HEK293 (cell line): Measurements from ENCODE around the gene TMEM240.

Experiments
- CTCF ChIA-PET: fragments of 350-600 bp; formaldehyde crosslinking; extraction: SDS; loops from one replicate; lab custom pipeline; 2021; ENCODE audit warnings: antibody characterized with exemption; lab: Yijun Ruan, JAX
- POLR2A ChIA-PET: fragments of 300-600 bp; formaldehyde crosslinking; extraction: SDS; loops from one replicate; lab custom pipeline; 2020; ENCODE audit warnings: antibody characterized with exemption, inconsistent platforms; lab: Yijun Ruan, JAX
- H3K27ac ChIP-seq: fragments of 200-500 bp; sonication (Bioruptor generic); 2 replicates; pipeline ENCODE4 v1.5.1; 2014; ENCODE audit warnings: low read depth, low read length, control low read depth, inconsistent platforms; ENCODE audit errors: extremely low read depth
- H3K36me3 ChIP-seq, 2 experiments: fragments of 200-500 bp in 1 of 2; sonication (Bioruptor generic) in 1 of 2; 1 replicate in 1 of 2; 2 replicates in 1 of 2; pipeline ENCODE4 v1.5.1; 2014 to 2017; ENCODE audit warnings: inconsistent platforms in 2 of 2, low read length in 2 of 2; ENCODE audit not compliant: control insufficient read depth in 2 of 2, insufficient read depth in 1 of 2
- H3K4me1 ChIP-seq: fragments of 200-500 bp; sonication (Bioruptor generic); 2 replicates; pipeline ENCODE4 v1.5.1; 2014; ENCODE audit warnings: mild to moderate bottlenecking, low read length, inconsistent platforms; ENCODE audit not compliant: control insufficient read depth, insufficient read depth
- H3K4me3 ChIP-seq: 2 replicates; pipeline ENCODE4 v1.5.1; 2011; ENCODE audit warnings: low read depth, mild to moderate bottlenecking, control low read depth, low read length, moderate library complexity
- H3K9me3 ChIP-seq: fragments of 200-500 bp; sonication (Bioruptor generic); 2 replicates; pipeline ENCODE4 v1.5.1; 2014; ENCODE audit warnings: low read depth, low read length, inconsistent platforms; ENCODE audit not compliant: control insufficient read depth, insufficient read depth
- EGR2 ChIP-seq: fragments of 450-650 bp; formaldehyde crosslinking; IDR thresholded peaks from 2 replicates; pipeline ENCODE4 v1.5.1; 2016; ENCODE audit warnings: low read depth, missing biosample characterization, missing genetic modification characterization
- GLIS1 ChIP-seq: fragments of 450-650 bp; formaldehyde crosslinking; IDR thresholded peaks from 2 replicates; pipeline ENCODE4 v1.5.1; 2016; ENCODE audit warnings: missing biosample characterization, missing genetic modification characterization
- MYNN ChIP-seq: fragments of 450-650 bp; formaldehyde crosslinking; IDR thresholded peaks from 2 replicates; pipeline ENCODE4 v1.5.1; 2016; ENCODE audit warnings: missing biosample characterization, missing genetic modification characterization, borderline replicate concordance
- ZFP3 ChIP-seq: fragments of 450-650 bp; formaldehyde crosslinking; IDR thresholded peaks from 2 replicates; pipeline ENCODE4 v1.5.1; 2016; ENCODE audit warnings: low read depth, missing biosample characterization, missing genetic modification characterization
- ZIC2 ChIP-seq: fragments of 450-650 bp; formaldehyde crosslinking; IDR thresholded peaks from 2 replicates; pipeline ENCODE4 v1.5.1; 2016; ENCODE audit warnings: missing biosample characterization, missing genetic modification characterization
- ZNF10 ChIP-seq: fragments of 450-650 bp; formaldehyde crosslinking; IDR thresholded peaks from 2 replicates; pipeline ENCODE4 v1.5.1; 2017; ENCODE audit warnings: missing biosample characterization, missing genetic modification characterization
- ZNF169 ChIP-seq: fragments of 450-650 bp; formaldehyde crosslinking; IDR thresholded peaks from 2 replicates; pipeline ENCODE4 v1.5.1; 2016; ENCODE audit warnings: missing biosample characterization, missing genetic modification characterization
- ZNF394 ChIP-seq: fragments of 450-650 bp; formaldehyde crosslinking; IDR thresholded peaks from 2 replicates; pipeline ENCODE4 v1.5.1; 2016; ENCODE audit warnings: missing biosample characterization, missing genetic modification characterization, mild to moderate bottlenecking, moderate library complexity, borderline replicate concordance
- ZNF600 ChIP-seq: fragments of 450-650 bp; formaldehyde crosslinking; IDR thresholded peaks from 2 replicates; pipeline ENCODE4 v1.5.1; 2016; ENCODE audit warnings: missing biosample characterization, missing genetic modification characterization
- ZNF629 ChIP-seq: fragments of 450-650 bp; formaldehyde crosslinking; IDR thresholded peaks from 2 replicates; pipeline ENCODE4 v1.5.1; 2017; ENCODE audit warnings: missing biosample characterization, missing genetic modification characterization
- ZNF654 ChIP-seq: fragments of 450-650 bp; formaldehyde crosslinking; IDR thresholded peaks from 2 replicates; pipeline ENCODE4 v1.5.1; 2016; ENCODE audit warnings: low read depth, missing biosample characterization, missing genetic modification characterization
- ZNF660 ChIP-seq: fragments of 450-650 bp; IDR thresholded peaks from 2 replicates; pipeline ENCODE4 v1.5.1; 2018; ENCODE audit warnings: missing biosample characterization, mild to moderate bottlenecking, missing genetic modification characterization
- ZNF677 ChIP-seq: fragments of 450-650 bp; IDR thresholded peaks from 2 replicates; pipeline ENCODE4 v1.5.0; 2018; ENCODE audit warnings: missing biosample characterization, mild to moderate bottlenecking, missing genetic modification characterization, moderate library complexity
- ZNF776 ChIP-seq: fragments of 450-650 bp; formaldehyde crosslinking; IDR thresholded peaks from 2 replicates; pipeline ENCODE4 v1.5.0; 2017; ENCODE audit warnings: missing biosample characterization, missing genetic modification characterization, borderline replicate concordance
- ZNF791 ChIP-seq: fragments of 450-650 bp; formaldehyde crosslinking; IDR thresholded peaks from 2 replicates; pipeline ENCODE4 v1.5.1; 2016; ENCODE audit warnings: missing biosample characterization, missing genetic modification characterization
- TF ChIP-seq, protein P1 (sequence below): fragments of 450-650 bp; formaldehyde crosslinking; IDR thresholded peaks from 2 replicates; pipeline ENCODE4 v1.5.1; 2016; ENCODE audit warnings: missing biosample characterization, missing genetic modification characterization
- TF ChIP-seq, protein P2 (sequence below): fragments of 450-650 bp; formaldehyde crosslinking; IDR thresholded peaks from 2 replicates; pipeline ENCODE4 v1.5.1; 2016; ENCODE audit warnings: missing biosample characterization, missing genetic modification characterization
- TF ChIP-seq, protein P3 (sequence below): fragments of 450-650 bp; formaldehyde crosslinking; IDR thresholded peaks from 2 replicates; pipeline ENCODE4 v1.5.1; 2016; ENCODE audit warnings: missing biosample characterization, missing genetic modification characterization
- TF ChIP-seq, protein P4 (sequence below): fragments of 450-650 bp; formaldehyde crosslinking; conservative IDR thresholded peaks from 2 replicates; pipeline ENCODE4 v1.5.1; 2016; ENCODE audit warnings: low read depth, missing biosample characterization, missing genetic modification characterization

The TMEM240 gene

DNA sequence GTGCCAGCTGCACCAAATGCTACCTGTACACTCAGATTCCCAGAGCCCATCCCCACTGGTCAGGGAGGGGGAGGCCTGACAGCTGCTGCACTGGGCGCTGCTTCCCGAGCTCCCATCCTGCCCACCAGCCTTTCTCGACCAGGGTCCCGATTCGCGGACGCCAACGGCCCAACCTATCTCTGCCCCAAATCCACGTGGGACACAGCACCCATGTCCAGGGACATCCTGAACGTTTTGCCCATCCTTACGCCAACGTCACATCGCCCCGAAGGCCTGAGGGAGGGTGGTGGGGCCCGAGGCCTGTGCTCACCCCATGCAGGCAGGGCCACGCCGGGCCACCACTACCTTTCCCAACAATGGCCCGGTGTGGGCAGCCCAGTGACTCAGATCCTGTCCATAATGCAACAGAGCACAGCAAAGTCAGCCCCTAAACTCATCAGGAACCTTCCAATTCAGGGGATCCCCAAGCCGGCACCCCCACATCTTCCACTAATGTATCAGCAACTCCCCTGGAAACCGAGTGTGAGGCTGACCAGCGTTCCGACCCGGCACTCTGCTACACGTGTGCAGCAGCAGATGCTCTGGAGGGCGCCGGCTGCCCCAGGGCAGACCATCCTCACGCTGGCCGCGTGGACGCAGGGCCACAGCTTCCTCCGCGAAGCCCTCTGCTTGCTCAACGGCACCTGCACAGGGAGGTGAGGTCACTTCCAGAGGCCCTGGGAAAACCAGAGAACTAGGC, 11.3 kb upstream of the TMEM240 start:
- TF ChIP-seq ZNF600 (tag by site-specific recombination) (peak; percentile 61), ZNF169 (tag by site-specific recombination) (no peak), ZNF776 (tag by site-specific recombination) (no peak), ZNF10 (tag by site-specific recombination) (peak; percentile 61)
- TF ChIP-seq, protein P1, sequence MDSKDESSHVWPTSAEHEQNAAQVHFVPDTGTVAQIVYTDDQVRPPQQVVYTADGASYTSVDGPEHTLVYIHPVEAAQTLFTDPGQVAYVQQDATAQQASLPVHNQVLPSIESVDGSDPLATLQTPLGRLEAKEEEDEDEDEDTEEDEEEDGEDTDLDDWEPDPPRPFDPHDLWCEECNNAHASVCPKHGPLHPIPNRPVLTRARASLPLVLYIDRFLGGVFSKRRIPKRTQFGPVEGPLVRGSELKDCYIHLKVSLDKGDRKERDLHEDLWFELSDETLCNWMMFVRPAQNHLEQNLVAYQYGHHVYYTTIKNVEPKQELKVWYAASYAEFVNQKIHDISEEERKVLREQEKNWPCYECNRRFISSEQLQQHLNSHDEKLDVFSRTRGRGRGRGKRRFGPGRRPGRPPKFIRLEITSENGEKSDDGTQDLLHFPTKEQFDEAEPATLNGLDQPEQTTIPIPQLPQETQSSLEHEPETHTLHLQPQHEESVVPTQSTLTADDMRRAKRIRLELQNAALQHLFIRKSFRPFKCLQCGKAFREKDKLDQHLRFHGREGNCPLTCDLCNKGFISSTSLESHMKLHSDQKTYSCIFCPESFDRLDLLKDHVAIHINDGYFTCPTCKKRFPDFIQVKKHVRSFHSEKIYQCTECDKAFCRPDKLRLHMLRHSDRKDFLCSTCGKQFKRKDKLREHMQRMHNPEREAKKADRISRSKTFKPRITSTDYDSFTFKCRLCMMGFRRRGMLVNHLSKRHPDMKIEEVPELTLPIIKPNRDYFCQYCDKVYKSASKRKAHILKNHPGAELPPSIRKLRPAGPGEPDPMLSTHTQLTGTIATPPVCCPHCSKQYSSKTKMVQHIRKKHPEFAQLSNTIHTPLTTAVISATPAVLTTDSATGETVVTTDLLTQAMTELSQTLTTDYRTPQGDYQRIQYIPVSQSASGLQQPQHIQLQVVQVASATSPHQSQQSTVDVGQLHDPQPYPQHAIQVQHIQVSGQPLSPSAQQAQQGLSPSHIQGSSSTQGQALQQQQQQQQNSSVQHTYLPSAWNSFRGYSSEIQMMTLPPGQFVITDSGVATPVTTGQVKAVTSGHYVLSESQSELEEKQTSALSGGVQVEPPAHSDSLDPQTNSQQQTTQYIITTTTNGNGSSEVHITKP (tag by site-specific recombination) = 0 out of 2 replicates have a peak, but pooled peaks have one; percentile 17
- TF ChIP-seq, protein P2, sequence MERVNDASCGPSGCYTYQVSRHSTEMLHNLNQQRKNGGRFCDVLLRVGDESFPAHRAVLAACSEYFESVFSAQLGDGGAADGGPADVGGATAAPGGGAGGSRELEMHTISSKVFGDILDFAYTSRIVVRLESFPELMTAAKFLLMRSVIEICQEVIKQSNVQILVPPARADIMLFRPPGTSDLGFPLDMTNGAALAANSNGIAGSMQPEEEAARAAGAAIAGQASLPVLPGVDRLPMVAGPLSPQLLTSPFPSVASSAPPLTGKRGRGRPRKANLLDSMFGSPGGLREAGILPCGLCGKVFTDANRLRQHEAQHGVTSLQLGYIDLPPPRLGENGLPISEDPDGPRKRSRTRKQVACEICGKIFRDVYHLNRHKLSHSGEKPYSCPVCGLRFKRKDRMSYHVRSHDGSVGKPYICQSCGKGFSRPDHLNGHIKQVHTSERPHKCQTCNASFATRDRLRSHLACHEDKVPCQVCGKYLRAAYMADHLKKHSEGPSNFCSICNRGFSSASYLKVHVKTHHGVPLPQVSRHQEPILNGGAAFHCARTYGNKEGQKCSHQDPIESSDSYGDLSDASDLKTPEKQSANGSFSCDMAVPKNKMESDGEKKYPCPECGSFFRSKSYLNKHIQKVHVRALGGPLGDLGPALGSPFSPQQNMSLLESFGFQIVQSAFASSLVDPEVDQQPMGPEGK (tag by site-specific recombination) = peak; percentile 1; the same call in 1 of the 2 replicates
- peaks cover 4 to 51% of the 10 kb centered on the region in 2 experiments; a peak in 2 of 3 replicates for H3K36me3 ChIP-seq
- CTCF ChIA-PET = no interaction called here
- POLR2A ChIA-PET = no interaction called here
- no peaks in the 10 kb centered on the region for H3K9me3 ChIP-seq
- no peaks in the 10 kb centered on the region; the same call in 1 of the 2 replicates for H3K4me1 ChIP-seq
- no peak overlapping the region for H3K4me3 ChIP-seq
- H3K27ac ChIP-seq = peak overlapping the region; percentile 25

DNA sequence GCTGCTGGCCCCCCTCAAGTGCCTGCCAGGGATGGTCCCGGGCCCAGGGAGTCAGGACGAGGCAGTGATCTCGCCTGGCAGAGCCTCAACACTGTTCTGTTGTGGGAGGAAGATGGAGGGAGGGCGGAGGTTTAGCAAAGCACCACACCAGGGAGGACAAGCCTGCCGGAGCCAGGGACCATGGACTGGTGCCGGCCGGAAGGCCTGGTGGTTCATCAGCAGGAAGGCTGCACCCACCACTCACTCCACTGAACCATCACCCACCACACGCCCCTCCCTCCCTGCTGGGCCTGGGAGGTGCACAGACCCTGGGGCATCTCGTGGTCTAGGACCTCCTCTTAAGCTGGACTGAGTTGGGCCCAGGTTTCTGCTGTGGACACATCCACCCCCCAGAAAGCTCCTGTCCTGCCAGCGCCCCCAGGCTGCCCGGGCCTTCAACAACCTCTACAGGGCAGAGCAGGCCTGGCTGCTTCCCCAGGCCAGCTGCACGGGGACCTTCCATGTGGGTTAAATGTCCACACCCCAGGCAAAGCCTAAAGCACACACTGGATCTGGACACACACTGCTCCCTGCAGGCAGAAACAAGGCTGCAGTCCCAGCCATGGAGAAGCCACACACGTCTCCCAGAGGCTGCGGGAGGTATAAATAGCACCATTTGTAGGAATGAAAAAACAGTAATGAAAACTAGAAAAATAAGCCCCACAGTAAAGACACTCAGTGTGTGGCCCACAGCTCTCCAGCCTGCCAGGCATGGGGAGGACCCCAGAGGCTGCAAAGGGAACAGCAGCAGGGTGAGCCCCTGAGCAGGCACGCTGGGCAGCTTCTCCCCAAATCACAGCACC, 10.4 kb upstream of the TMEM240 start:
- Histone ChIP-seq H3K4me3 (no peak overlapping the region), H3K9me3 (no peaks in the 10 kb centered on the region), H3K36me3 (peaks cover 4 to 54% of the 10 kb centered on the region in 2 experiments; a peak in 2 of 3 replicates), H3K4me1 (no peaks in the 10 kb centered on the region; the same call in 1 of the 2 replicates), H3K27ac (peak overlapping the region; percentile 25; the same call in 1 of the 2 replicates)
- CTCF ChIA-PET = no interaction called here
- POLR2A ChIA-PET = no interaction called here
- TF ChIP-seq, protein P3, sequence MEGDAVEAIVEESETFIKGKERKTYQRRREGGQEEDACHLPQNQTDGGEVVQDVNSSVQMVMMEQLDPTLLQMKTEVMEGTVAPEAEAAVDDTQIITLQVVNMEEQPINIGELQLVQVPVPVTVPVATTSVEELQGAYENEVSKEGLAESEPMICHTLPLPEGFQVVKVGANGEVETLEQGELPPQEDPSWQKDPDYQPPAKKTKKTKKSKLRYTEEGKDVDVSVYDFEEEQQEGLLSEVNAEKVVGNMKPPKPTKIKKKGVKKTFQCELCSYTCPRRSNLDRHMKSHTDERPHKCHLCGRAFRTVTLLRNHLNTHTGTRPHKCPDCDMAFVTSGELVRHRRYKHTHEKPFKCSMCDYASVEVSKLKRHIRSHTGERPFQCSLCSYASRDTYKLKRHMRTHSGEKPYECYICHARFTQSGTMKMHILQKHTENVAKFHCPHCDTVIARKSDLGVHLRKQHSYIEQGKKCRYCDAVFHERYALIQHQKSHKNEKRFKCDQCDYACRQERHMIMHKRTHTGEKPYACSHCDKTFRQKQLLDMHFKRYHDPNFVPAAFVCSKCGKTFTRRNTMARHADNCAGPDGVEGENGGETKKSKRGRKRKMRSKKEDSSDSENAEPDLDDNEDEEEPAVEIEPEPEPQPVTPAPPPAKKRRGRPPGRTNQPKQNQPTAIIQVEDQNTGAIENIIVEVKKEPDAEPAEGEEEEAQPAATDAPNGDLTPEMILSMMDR (tag by site-specific recombination) = peak; percentile 82
- no peak for TF ChIP-seq ZNF791
- no peak for TF ChIP-seq ZNF629 (tag by site-specific recombination)
- TF ChIP-seq MYNN (tag by site-specific recombination) = no peak
- TF ChIP-seq ZIC2 = peak; percentile 57
- TF ChIP-seq EGR2 (tag by site-specific recombination) = no peak
- TF ChIP-seq, protein P4, sequence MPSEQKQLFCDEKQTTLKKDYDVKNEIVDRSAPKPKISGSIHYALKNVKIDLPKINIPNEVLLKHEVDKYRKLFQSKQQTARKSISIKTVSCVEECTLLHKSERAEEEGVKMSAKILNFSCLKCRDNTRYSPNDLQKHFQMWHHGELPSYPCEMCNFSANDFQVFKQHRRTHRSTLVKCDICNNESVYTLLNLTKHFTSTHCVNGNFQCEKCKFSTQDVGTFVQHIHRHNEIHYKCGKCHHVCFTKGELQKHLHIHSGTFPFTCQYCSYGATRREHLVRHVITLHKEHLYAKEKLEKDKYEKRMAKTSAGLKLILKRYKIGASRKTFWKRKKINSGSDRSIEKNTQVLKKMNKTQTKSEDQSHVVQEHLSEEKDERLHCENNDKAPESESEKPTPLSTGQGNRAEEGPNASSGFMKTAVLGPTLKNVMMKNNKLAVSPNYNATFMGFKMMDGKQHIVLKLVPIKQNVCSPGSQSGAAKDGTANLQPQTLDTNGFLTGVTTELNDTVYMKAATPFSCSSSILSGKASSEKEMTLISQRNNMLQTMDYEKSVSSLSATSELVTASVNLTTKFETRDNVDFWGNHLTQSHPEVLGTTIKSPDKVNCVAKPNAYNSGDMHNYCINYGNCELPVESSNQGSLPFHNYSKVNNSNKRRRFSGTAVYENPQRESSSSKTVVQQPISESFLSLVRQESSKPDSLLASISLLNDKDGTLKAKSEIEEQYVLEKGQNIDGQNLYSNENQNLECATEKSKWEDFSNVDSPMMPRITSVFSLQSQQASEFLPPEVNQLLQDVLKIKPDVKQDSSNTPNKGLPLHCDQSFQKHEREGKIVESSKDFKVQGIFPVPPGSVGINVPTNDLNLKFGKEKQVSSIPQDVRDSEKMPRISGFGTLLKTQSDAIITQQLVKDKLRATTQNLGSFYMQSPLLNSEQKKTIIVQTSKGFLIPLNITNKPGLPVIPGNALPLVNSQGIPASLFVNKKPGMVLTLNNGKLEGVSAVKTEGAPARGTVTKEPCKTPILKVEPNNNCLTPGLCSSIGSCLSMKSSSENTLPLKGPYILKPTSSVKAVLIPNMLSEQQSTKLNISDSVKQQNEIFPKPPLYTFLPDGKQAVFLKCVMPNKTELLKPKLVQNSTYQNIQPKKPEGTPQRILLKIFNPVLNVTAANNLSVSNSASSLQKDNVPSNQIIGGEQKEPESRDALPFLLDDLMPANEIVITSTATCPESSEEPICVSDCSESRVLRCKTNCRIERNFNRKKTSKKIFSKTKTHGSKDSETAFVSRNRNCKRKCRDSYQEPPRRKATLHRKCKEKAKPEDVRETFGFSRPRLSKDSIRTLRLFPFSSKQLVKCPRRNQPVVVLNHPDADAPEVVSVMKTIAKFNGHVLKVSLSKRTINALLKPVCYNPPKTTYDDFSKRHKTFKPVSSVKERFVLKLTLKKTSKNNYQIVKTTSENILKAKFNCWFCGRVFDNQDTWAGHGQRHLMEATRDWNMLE (tag by site-specific recombination) = no peak
- TF ChIP-seq ZFP3 (tag by site-specific recombination) = no peak
- 0 out of 2 replicates have a peak, but pooled peaks have one; percentile 18 for TF ChIP-seq ZNF660
- no peak for TF ChIP-seq ZNF654 (tag by site-specific recombination)
- peak; percentile 84 for TF ChIP-seq GLIS1
- TF ChIP-seq ZNF677 (tag by site-specific recombination) = no peak
- peak; percentile 14; the same call in 1 of the 2 replicates for TF ChIP-seq ZNF394 (tag by site-specific recombination)
